ENCODE results near the gene TNFRSF12A. TPM values are rescaled to one million over a fixed set of nuclear protein-coding genes. Genes with fewer than 3 reads are reported as not detected.

TNFRSF12A gene
- total and polyA plus RNA-seq, 2 of the 8 experiments (the other 6 are each of a cell fraction or from before 2014, with no cell fraction given) = 81.0 to 82.5 TPM

DNA sequence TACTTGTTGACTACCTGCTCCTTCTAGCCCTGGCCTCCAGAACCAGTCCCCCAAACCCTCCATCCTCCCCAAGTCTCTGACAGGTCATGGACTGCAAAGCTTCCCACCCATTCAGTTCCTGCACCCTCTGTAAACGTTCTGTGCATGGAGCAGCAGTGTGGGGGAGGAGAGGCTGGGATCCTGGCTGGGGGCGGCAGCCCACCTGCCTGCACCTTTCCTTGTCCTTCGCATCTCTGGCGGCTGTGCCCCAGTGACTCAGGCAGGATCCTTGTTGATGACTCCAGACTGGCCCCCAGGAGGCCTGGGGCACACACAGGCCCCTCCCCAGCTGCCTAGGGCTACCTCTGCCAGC, 38.3 kb upstream of the TNFRSF12A start:
- Histone ChIP-seq H3K27me3 (replicated peaks in 1 of 4; ENCODE audit: control insufficient read depth in 3 of 4, extremely low read depth in 1 of 4, insufficient read depth in 3 of 4, low read length in 3 of 4) (no peaks in the 10 kb centered on the region; a peak in 1 of 7 replicates), H3K4ac (replicated peaks; ENCODE audit: insufficient read length, low read depth, low read length) (peak overlapping the region; percentile 83), H3K4me3 (ENCODE audit: extremely low read depth in 1 of 4, insufficient read depth in 2 of 4, low read depth in 3 of 4, low read length in 4 of 4) (peak overlapping the region; percentile 7 to 78 (median 11); a peak in 4 of 8 replicates), H3K56ac (replicated peaks; ENCODE audit: insufficient read length, low read depth, low read length) (peak overlapping the region; percentile 54), H3K9me3 (ENCODE audit: insufficient read depth in 2 of 2, low read depth in 1 of 2, low read length in 1 of 2) (no peaks in the 10 kb centered on the region), H4K91ac (replicated peaks; ENCODE audit: insufficient read length, low read length) (peak overlapping the region; percentile 95), H3K27ac (ENCODE audit: low read depth, low read length) (0 out of 2 replicates have a peak overlapping the region, but pooled peaks have one; percentile 28), H3K4me2 (ENCODE audit: insufficient read depth in 1 of 2, low read depth in 2 of 2, low read length in 2 of 2) (peak overlapping the region; percentile 38 to 93), H2BK20ac (ENCODE audit: low read length) (peak overlapping the region; percentile 17), H3K4me1 (replicated peaks in 1 of 4; ENCODE audit: control insufficient read depth in 3 of 4, insufficient read depth in 4 of 4, low read length in 3 of 4) (peaks cover 3 to 23% (median 14%) of the 10 kb centered on the region in 4 experiments), H2BK15ac (ENCODE audit: low read length) (peak overlapping the region; percentile 92; the same call in 1 of the 2 replicates), H3K18ac (ENCODE audit: extremely low read depth, low read length) (peak overlapping the region; percentile 66), H2BK5ac (ENCODE audit: low read depth, low read length) (peak overlapping the region; percentile 97), H3K23me2 (ENCODE audit: low read depth, low read length) (peaks cover 12% of the 10 kb centered on the region; the same call in 1 of the 2 replicates), H2BK12ac (ENCODE audit: low read depth, low read length) (peak overlapping the region; percentile 86; the same call in 1 of the 2 replicates), H3K14ac (ENCODE audit: insufficient read length) (no peak overlapping the region), H4K20me1 (replicated peaks in 1 of 2; ENCODE audit: control insufficient read depth in 1 of 2, insufficient read depth in 2 of 2, low read length in 2 of 2) (peaks cover 9 to 16% of the 10 kb centered on the region in 2 experiments), H4K8ac (ENCODE audit: extremely low read depth, insufficient read depth, low read length) (peak overlapping the region; percentile 11), H3K23ac (ENCODE audit: insufficient read length) (no peak overlapping the region), H3K79me2 (ENCODE audit: control insufficient read depth in 1 of 2, insufficient read depth in 2 of 2, low read length in 2 of 2) (peaks cover 0 to 8% of the 10 kb centered on the region in 2 experiments; a peak in 2 of 4 replicates), H2BK120ac (replicated peaks; ENCODE audit: low read depth, low read length) (peak overlapping the region; percentile 68), H4K5ac (ENCODE audit: insufficient read length, low read depth, low read length) (peak overlapping the region; percentile 78), H2AK5ac (ENCODE audit: low read depth, low read length) (peak overlapping the region; percentile 68; the same call in 1 of the 2 replicates), H3K9ac (replicated peaks in 1 of 4; ENCODE audit: extremely low read depth in 1 of 4, low read depth in 3 of 4, low read length in 3 of 4) (no peak overlapping the region; a peak in 3 of 7 replicates), H3K36me3 (ENCODE audit: control insufficient read depth in 2 of 4, insufficient read depth in 4 of 4, low read length in 3 of 4) (peaks cover 0 to 6% (median under 1%) of the 10 kb centered on the region in 4 experiments; a peak in 4 of 8 replicates), H2AFZ (ENCODE audit: low read length) (no peak overlapping the region), H3K79me1 (ENCODE audit: low read depth, low read length) (peaks cover 5% of the 10 kb centered on the region)
- ChIA-PET CTCF (ENCODE audit: partially characterized antibody) (interaction anchor here (0.7 to 3.7 kb wide), 12 partner anchors 10 to 214 kb away, joined by 3 to 27 read pairs (median 6); partner anchors contain the start of gene PAQR4), POLR2A (ENCODE audit: partially characterized antibody) (interaction anchor here (0.6 to 25.4 kb wide), 10 partner anchors 9 to 117 kb away, joined by 5 to 455 read pairs (median 18); partner anchors contain the start of genes CLDN6, HCFC1R1, KREMEN2 and PAQR4)
- TF ChIP-seq TCF12 (IDR thresholded peaks at IDR 0.05; ENCODE audit: low read depth, low read length) (no peak), GABPA (IDR thresholded peaks at IDR 0.05; ENCODE audit: borderline replicate concordance, insufficient read depth, low read length) (no peak), RBBP5 (IDR thresholded peaks at IDR 0.05; ENCODE audit: borderline replicate concordance, low read depth, low read length) (0 out of 2 replicates have a peak, but pooled peaks have one; percentile 47), JUN (IDR thresholded peaks at IDR 0.05; ENCODE audit: low read depth, low read length) (no peak), ASH2L (IDR thresholded peaks at IDR 0.05; ENCODE audit: low read length) (peak; percentile 69)
- DNase-seq (ENCODE audit: low read depth in 1 of 2, low spot score in 2 of 2) (no peak), FAIRE-seq (no peak)
- WGBS, 2 experiments (ENCODE audit: extremely low coverage in 1 of 2, insufficient coverage in 1 of 2, insufficient read length in 1 of 2, insufficient replicate concordance in 2 of 2, low coverage in 1 of 2, low lambda C conversion rate in 2 of 2, missing lambda C conversion rate in 1 of 2) = 24% methylated on average over 4 of the region's 4 CpGs; no CpG with 5 or more reads in 1 of the 2 experiments
